ENCODE data around the gene CRHR1.

- TF ChIP-seq REST (IDR thresholded peaks at IDR 0.05; ENCODE audit: insufficient read depth in 1 of 2, low read depth in 2 of 2, low read length in 2 of 2) = no peak
- no peak for TF ChIP-seq POLR2AphosphoS5 (IDR thresholded peaks at IDR 0.05; ENCODE audit: low read depth, low read length)
Measured at GRCh38 chr17:45834471-45835396, 50.6 kb downstream of the CRHR1 start.

Measured in PFSK-1 (cell line).